Measurements from ENCODE around the gene PRKCQ. TPM values are rescaled to one million over a fixed set of nuclear protein-coding genes. Genes with fewer than 3 reads are reported as not detected.

Gene PRKCQ
- total and polyA plus RNA-seq, 4 donors, result 0.13 to 3.3 (median 0.45) TPM

DNA sequence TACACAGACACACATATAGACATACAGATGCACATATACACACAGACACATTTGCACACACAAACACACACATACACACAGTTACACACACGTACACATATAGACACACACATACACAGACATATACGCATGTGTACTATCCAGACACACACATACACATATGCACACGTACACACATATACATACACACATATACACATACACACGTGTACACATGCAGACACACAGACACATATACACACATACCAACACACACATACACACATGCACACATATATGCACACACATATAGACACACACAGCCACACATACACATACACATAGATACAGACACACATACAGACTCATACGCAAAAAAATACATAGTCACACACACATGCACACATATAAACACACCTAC lies 193.1 kb downstream of the PRKCQ start (continued):
- TF ChIP-seq ZBTB33 (IDR thresholded peaks at IDR 0.05), result no peak
- no peak for TF ChIP-seq CTCF (IDR thresholded peaks at IDR 0.05; ENCODE audit: low read depth, low read length, missing input control)
- no peak for TF ChIP-seq NR2F2 (IDR thresholded peaks at IDR 0.05)
- TF ChIP-seq, protein P1, sequence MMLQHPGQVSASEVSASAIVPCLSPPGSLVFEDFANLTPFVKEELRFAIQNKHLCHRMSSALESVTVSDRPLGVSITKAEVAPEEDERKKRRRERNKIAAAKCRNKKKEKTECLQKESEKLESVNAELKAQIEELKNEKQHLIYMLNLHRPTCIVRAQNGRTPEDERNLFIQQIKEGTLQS (IDR thresholded peaks at IDR 0.05), result no peak

- H3K36me3 ChIP-seq (ENCODE audit: control insufficient read depth in 4 of 4, insufficient read depth in 3 of 4, low read depth in 1 of 4, low read length in 3 of 4), result no peaks in the 10 kb centered on the region
- peaks cover 0 to 16% (median 6%) of the 10 kb centered on the region in 4 donors for H3K9me3 ChIP-seq (ENCODE audit: control insufficient read depth in 4 of 4, low read length in 3 of 4)
- no peak for DNase-seq (ENCODE audit: low spot score)
- H3K4me1 ChIP-seq (ENCODE audit: control insufficient read depth in 4 of 4, insufficient read depth in 4 of 4, low read length in 3 of 4), result no peaks in the 10 kb centered on the region
- 85% methylated on average over 6 of the region's 6 CpGs for WGBS
- H3K27me3 ChIP-seq (ENCODE audit: control insufficient read depth in 4 of 4, insufficient read depth in 4 of 4, low read length in 3 of 4), result no peaks in the 10 kb centered on the region
- H3K4me3 ChIP-seq (ENCODE audit: low read depth in 1 of 3, low read length in 3 of 3), result no peak overlapping the region
- no peak overlapping the region for H3K9ac ChIP-seq (ENCODE audit: low read depth in 1 of 2, low read length in 2 of 2)
- TF ChIP-seq EGR1 (IDR thresholded peaks at IDR 0.05; ENCODE audit: low read depth in 2 of 2) (no peak), YY1 (IDR thresholded peaks at IDR 0.05) (no peak), TAF1 (conservative IDR thresholded peaks at IDR 0.05) (no peak), ZBTB33 (IDR thresholded peaks at IDR 0.05) (no peak), NR2F2 (IDR thresholded peaks at IDR 0.05) (no peak), HNF4A (conservative IDR thresholded peaks at IDR 0.05) (no peak), RAD21 (IDR thresholded peaks at IDR 0.05) (no peak), SP1 (IDR thresholded peaks at IDR 0.05) (no peak), CTCF (IDR thresholded peaks at IDR 0.05; ENCODE audit: low read depth, low read length, missing input control) (no peak), FOXA1 (IDR thresholded peaks at IDR 0.05) (no peak), GABPA (IDR thresholded peaks at IDR 0.05 in 1 of 2, conservative IDR thresholded peaks at IDR 0.05 in 1 of 2) (no peak)
- TF ChIP-seq, protein P1 (IDR thresholded peaks at IDR 0.05), result no peak
- TF ChIP-seq, protein P2, sequence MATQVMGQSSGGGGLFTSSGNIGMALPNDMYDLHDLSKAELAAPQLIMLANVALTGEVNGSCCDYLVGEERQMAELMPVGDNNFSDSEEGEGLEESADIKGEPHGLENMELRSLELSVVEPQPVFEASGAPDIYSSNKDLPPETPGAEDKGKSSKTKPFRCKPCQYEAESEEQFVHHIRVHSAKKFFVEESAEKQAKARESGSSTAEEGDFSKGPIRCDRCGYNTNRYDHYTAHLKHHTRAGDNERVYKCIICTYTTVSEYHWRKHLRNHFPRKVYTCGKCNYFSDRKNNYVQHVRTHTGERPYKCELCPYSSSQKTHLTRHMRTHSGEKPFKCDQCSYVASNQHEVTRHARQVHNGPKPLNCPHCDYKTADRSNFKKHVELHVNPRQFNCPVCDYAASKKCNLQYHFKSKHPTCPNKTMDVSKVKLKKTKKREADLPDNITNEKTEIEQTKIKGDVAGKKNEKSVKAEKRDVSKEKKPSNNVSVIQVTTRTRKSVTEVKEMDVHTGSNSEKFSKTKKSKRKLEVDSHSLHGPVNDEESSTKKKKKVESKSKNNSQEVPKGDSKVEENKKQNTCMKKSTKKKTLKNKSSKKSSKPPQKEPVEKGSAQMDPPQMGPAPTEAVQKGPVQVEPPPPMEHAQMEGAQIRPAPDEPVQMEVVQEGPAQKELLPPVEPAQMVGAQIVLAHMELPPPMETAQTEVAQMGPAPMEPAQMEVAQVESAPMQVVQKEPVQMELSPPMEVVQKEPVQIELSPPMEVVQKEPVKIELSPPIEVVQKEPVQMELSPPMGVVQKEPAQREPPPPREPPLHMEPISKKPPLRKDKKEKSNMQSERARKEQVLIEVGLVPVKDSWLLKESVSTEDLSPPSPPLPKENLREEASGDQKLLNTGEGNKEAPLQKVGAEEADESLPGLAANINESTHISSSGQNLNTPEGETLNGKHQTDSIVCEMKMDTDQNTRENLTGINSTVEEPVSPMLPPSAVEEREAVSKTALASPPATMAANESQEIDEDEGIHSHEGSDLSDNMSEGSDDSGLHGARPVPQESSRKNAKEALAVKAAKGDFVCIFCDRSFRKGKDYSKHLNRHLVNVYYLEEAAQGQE (IDR thresholded peaks at IDR 0.05), result no peak
- no peak overlapping the region for H3K27ac ChIP-seq (ENCODE audit: low read depth in 1 of 2, low read length in 2 of 2)
These were observed 193.7 kb downstream of the PRKCQ start for GRCh38 chr10:6386346-6386745.

Measured in liver (tissue), 9 donors.